IPS-11a (cell line): ENCODE measurements around the gene KCTD13.
"Not testable (repeated sequence)": the region's sequence is repeated elsewhere in the genome, so short reads cannot be mapped to it uniquely, and the experiment has no call there.

ENCODE experiments used
- H3K4me3 ChIP-seq: one replicate; pipeline ENCODE4 v1.5.1; 2013; ENCODE audit warnings: low read depth, low read length, control low read depth

The KCTD13 gene

DNA sequence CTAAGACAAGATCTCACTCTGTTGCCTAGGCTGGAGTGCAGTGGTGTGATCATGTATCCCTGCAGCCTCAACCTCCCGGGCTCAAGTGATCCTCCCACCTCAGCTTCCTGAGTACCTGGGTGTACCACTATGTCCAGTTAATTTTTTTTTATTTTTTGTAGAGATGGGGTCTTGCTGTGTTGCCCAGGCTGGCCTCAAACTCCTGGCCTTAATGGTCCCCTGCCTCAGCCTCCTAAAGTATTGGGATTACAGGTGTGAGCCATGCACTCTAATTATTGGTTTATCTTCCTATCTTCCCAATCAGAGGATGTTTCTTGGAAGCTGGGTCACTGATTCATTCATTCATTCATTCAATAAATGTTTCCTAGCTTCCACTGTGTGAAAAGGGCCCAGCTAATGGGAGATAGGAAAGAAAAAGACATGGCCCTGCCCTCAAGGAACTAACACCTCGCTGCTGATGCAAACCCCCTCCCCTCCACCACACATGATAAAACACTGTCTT lies 17.3 kb downstream of the KCTD13 start:
- no peak overlapping the region for H3K4me3 ChIP-seq

DNA sequence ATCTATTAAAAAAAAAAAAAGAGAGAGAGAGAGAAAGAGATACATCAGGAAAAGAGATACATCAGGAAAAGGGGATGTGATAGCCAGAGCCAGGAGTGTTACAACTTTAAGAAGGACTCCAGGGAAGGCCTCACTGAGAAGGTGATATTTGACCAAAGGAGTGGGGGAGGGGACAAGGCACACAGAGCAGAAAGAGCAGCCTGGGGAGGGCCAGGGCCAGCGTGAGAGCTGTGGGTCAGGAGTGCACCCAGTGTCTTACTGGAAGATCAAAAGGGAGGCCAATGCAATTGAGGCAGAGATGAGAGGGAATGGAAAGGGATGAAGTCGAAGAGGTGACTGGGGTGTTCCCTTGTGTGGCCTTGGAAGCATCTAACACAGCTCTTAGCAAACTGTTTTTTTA lies 18.1 kb downstream of the KCTD13 start:
- no peak overlapping the region for H3K4me3 ChIP-seq

DNA sequence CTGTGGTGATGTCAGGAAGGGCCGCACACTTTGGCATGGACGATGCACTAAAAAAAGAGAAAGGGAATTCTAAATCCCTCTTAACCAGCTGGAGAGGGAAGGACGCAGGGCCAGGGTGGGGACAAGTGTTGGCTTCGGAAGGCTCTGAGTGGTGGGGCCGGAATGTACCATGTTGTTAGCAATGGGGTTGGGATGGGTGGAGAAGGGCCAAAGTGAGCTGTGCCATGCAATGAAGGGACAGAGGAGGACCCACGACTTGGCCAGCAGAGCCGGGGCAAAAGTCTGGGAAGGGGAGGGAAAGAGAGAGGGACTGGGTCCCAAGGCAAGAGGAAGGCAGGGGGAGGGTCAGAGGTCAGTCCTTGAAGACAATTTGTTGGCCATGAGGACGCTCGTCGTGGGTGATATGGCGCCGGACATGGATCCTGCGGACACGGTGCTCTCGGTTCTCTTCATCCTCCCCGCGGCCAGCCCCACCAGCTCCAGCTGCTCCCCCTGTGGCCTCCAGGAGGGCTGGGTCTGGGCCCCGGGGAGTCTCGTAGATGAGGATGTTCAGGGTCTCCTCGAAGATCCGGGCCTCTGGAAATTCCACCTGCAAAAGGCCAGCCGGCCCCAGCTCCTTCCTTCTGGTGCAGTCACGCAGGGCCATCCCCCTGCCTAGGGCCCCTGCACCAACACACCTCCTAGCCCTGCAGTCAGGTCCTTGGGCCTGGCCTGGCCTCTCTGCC lies 19.3 kb downstream of the KCTD13 start:
- no peak overlapping the region for H3K4me3 ChIP-seq

- no peak overlapping the region for H3K4me3 ChIP-seq
Observed at GRCh38 chr16:29905668-29906067, 20.4 kb downstream of the KCTD13 start.

DNA sequence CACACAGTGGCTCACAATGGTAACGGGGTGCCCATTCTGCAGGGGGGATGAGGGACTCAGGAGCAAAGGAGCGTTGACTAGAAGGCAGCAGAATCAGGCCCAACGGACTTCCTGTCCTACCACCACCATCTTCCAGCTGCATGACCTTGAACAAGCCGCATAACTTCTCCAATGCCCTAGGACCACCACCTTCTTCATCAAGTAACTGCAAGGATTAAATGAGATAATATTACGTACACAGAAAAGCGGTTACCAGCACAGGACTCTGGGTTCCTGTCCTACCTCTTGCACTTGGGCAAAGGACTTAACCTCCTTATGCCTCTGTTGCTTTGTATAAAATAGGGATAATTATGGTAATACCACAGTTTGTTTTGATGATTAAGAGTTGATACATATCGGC lies 21.1 kb downstream of the KCTD13 start:
- no peak overlapping the region for H3K4me3 ChIP-seq

- H3K4me3 ChIP-seq = no peak overlapping the region
Observed at GRCh38 chr16:29903590-29903989, 22.4 kb downstream of the KCTD13 start.

- H3K4me3 ChIP-seq = peak overlapping the region; percentile 77
Observed at GRCh38 chr16:29901607-29901945, 24.4 kb downstream of the KCTD13 start.

DNA sequence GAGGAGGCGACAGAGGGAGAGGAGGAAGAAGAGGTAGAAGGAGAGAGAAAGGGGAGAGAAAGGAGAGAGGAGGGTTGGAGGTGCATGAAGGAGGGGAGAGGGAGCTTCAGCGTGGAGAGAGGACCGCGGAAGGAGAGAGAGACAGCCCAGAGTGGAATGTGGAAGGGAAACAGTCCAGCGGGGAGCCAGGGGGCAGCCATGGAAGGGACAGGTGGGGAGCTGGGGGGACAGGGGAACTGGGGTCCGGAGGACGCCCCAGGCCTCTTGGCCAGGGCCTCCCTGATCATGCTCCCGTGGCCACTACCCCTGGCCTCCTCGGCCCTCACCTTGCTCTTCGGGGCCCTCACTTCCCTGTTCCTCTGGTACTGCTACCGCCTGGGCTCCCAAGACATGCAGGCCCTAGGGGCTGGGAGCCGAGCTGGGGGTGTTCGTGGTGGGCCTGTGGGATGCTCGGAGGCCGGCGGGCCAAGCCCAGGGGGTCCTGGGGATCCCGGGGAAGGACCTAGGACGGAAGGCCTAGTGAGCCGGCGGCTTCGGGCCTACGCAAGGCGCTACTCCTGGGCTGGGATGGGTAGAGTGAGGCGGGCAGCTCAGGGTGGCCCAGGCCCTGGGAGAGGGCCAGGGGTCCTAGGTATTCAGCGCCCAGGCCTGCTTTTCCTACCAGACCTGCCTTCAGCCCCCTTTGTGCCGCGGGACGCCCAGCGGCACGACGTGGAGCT lies 25.0 kb downstream of the KCTD13 start:
- H3K4me3 ChIP-seq = peak overlapping the region; percentile 77

GRCh38 chr16:29900102-29900887 lies 25.7 kb downstream of the KCTD13 start, which contains the start of gene ASPHD1:
ASPHD1 (plus strand) TSS chr16:29900488; CDS start chr16:29900972, 484 bp downstream.
- peak within 1 kb of the TSS; percentile 77 for H3K4me3 ChIP-seq

- peak within 1 kb of the TSS; percentile 77 for H3K4me3 ChIP-seq
Observed at GRCh38 chr16:29899516-29900101, 26.4 kb downstream of the KCTD13 start, which contains the start of gene SEZ6L2. SEZ6L2 (minus strand) TSS chr16:29899550; CDS start chr16:29899019, 531 bp downstream.

DNA sequence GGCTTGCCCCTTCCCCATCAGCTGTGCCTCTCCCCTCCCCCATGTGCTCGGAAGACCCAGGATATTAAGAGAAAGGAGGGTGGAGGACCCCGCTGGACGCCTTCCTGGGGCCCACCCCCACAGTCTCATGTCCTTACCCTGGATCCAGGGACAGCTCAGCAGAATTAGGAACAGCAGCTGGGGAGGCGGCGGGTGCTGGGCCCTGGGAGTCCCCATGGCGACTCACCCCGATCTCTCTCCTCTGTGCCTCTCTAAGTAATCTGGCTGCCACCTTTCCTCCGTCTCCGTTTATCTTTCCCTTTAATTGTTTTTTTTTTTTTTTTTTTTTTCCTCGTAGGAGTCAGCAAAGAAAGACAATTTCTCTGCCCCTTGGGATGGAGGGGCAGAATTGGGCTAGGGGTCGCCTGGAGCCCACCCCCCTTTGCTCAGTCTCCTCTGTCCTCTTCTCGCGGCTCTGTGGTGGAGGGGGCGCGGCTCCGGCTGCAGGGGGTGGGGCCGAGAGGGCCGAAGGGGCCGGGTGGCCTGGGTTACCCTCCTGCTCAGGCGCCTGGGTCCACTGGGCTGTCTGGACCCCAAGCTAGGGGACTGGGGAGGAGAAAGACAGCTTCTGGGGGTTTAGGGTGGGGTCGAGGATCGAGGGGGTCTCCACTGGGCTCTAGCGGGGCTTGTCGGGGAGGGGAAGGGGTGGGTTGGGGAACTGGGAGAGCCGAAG lies 27.1 kb downstream of the KCTD13 start:
- peak overlapping the region; percentile 68 for H3K4me3 ChIP-seq

- H3K4me3 ChIP-seq = peak overlapping the region; percentile 68
Observed at GRCh38 chr16:29898135-29898803, 27.8 kb downstream of the KCTD13 start.

DNA sequence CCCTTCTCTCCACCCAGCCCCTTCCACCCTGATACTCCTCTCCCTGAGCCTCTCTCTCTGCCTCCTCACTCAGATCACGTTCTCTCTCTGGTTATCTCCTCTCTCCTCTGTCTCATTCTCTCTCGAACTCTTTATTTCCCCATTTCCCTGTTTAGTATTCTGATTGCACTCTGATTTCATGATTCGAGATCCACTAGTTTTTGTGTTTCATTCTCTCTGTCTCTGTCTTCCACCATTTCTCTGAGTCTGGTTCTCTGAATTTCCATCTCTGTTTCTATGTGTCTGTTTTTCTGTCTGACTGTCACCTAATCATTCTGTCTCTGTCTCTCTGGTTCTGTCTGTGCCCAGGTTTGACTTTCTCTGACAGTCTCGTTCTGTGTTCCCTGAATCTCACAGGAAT lies 28.7 kb downstream of the KCTD13 start:
- H3K4me3 ChIP-seq = no peak overlapping the region

- H3K4me3 ChIP-seq = no peak overlapping the region
Observed at GRCh38 chr16:29896841-29897240, 29.2 kb downstream of the KCTD13 start.

GRCh38 chr16:29894352-29894751 lies 31.7 kb downstream of the KCTD13 start:
- no peak overlapping the region for H3K4me3 ChIP-seq

DNA sequence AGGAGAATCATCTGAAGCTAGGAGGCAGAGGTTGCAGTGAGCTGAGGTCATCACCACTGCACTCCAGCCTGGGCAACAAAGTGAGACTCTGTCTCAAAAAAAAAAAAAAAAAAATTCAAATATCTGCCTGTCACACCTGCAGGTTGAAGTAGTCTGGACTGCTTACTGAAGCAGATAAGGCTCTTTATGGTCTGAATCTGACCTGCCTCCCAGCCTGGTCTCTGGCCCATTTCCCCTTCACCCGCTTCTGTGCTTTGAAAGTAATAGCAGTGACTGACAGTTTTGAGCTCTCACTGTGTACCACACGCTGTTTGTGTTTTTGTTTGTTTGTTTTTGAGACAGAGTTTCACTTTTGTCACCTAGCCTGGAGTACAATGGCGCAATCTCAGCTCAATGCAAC lies 32.5 kb downstream of the KCTD13 start:
- no peak overlapping the region for H3K4me3 ChIP-seq

- H3K4me3 ChIP-seq = no peak overlapping the region
Observed at GRCh38 chr16:29892458-29892813, 33.6 kb downstream of the KCTD13 start.

- no peak overlapping the region for H3K4me3 ChIP-seq
Observed at GRCh38 chr16:29891525-29892457, 34.2 kb downstream of the KCTD13 start.

- not testable (repeated sequence) for H3K4me3 ChIP-seq
Observed at GRCh38 chr16:29889372-29889771, 36.7 kb downstream of the KCTD13 start.
